Eye (tissue), 1 donor: ENCODE results near the gene KLF11.
"Not testable (repeated sequence)": the region's sequence is repeated elsewhere in the genome, so short reads cannot be mapped to it uniquely, and the experiment has no call there.

Experiments used
- DNase-seq: peaks from one replicate; pipeline ENCODE4 v3.0.0-alpha.2; 2015

The KLF11 gene

GRCh38 chr2:10009811-10010781 is 33.3 kb upstream of the KLF11 start:
- DNase-seq: no peak

GRCh38 chr2:10010861-10011605 is 32.3 kb upstream of the KLF11 start:
- DNase-seq: not testable (repeated sequence)

GRCh38 chr2:10011606-10012325 is 31.6 kb upstream of the KLF11 start:
- DNase-seq: not testable (repeated sequence)

GRCh38 chr2:10012366-10012962 is 30.9 kb upstream of the KLF11 start:
- not testable (repeated sequence) for DNase-seq

GRCh38 chr2:10012963-10013461 is 30.3 kb upstream of the KLF11 start:
- DNase-seq: no peak

GRCh38 chr2:10013651-10014417 is 29.5 kb upstream of the KLF11 start:
- DNase-seq: not testable (repeated sequence)

GRCh38 chr2:10014418-10015190 is 28.7 kb upstream of the KLF11 start:
- DNase-seq: no peak

GRCh38 chr2:10015376-10015989 is 27.9 kb upstream of the KLF11 start:
- not testable (repeated sequence) for DNase-seq

- DNase-seq: no peak
Measured at GRCh38 chr2:10016001-10016801, 27.1 kb upstream of the KLF11 start.

GRCh38 chr2:10016802-10017258 is 26.5 kb upstream of the KLF11 start:
- no peak for DNase-seq

- DNase-seq: no peak
Measured at GRCh38 chr2:10017313-10017941, 25.9 kb upstream of the KLF11 start.

- DNase-seq: no peak
Measured at GRCh38 chr2:10019174-10019573, 24.2 kb upstream of the KLF11 start.

- DNase-seq: no peak
Measured at GRCh38 chr2:10019602-10020400, 23.5 kb upstream of the KLF11 start.

GRCh38 chr2:10022041-10022421 is 21.3 kb upstream of the KLF11 start:
- no peak for DNase-seq

- no peak for DNase-seq
Measured at GRCh38 chr2:10022445-10022844, 20.9 kb upstream of the KLF11 start.

GRCh38 chr2:10022966-10023662 is 20.2 kb upstream of the KLF11 start:
- DNase-seq: no peak

- no peak for DNase-seq
Measured at GRCh38 chr2:10026940-10027569, 16.3 kb upstream of the KLF11 start.
